Hepatic stellate cell (primary cell): Measurements from ENCODE around the gene GLT8D2.
"Not testable (repeated sequence)": the region's sequence is repeated elsewhere in the genome, so short reads cannot be mapped to it uniquely, and the experiment has no call there.

Experiments
- DNase-seq: peaks from one replicate; pipeline ENCODE4 v3.0.0; 2011; ENCODE audit warnings: low spot score

Gene GLT8D2

GRCh38 chr12:104050436-104050835 is 449 bp upstream of the GLT8D2 start:
- no peak for DNase-seq

GRCh38 chr12:104049278-104049902 is 597 bp downstream of the GLT8D2 start:
- DNase-seq: peak; percentile 43

- DNase-seq: no peak
These were observed 1.2 kb downstream of the GLT8D2 start for GRCh38 chr12:104048811-104049210.

- no peak for DNase-seq
These were observed 1.8 kb downstream of the GLT8D2 start for GRCh38 chr12:104048162-104048561.

- DNase-seq: no peak
These were observed 3.7 kb downstream of the GLT8D2 start for GRCh38 chr12:104046306-104046705.

- no peak for DNase-seq
These were observed 5.8 kb downstream of the GLT8D2 start for GRCh38 chr12:104044158-104044557.

- DNase-seq: no peak
These were observed 7.4 kb downstream of the GLT8D2 start for GRCh38 chr12:104042580-104042979.

- DNase-seq: not testable (repeated sequence)
These were observed 10.2 kb downstream of the GLT8D2 start for GRCh38 chr12:104039769-104040168.

- DNase-seq: not testable (repeated sequence)
These were observed 13.8 kb downstream of the GLT8D2 start for GRCh38 chr12:104036143-104036542.

- not testable (repeated sequence) for DNase-seq
These were observed 19.4 kb downstream of the GLT8D2 start for GRCh38 chr12:104030596-104030995.

GRCh38 chr12:104026841-104027599 is 23.0 kb downstream of the GLT8D2 start:
- no peak for DNase-seq

GRCh38 chr12:104025771-104026170 is 24.2 kb downstream of the GLT8D2 start:
- DNase-seq: no peak

- DNase-seq: no peak
These were observed 25.6 kb downstream of the GLT8D2 start for GRCh38 chr12:104024348-104024747.

- no peak for DNase-seq
These were observed 26.3 kb downstream of the GLT8D2 start for GRCh38 chr12:104023710-104024109.

- no peak for DNase-seq
These were observed 27.2 kb downstream of the GLT8D2 start for GRCh38 chr12:104022786-104023185.

GRCh38 chr12:104021862-104022261 is 28.1 kb downstream of the GLT8D2 start:
- DNase-seq: not testable (repeated sequence)

- DNase-seq: no peak
These were observed 37.7 kb downstream of the GLT8D2 start for GRCh38 chr12:104012331-104012730.

- DNase-seq: peak; percentile 68
These were observed 38.7 kb downstream of the GLT8D2 start for GRCh38 chr12:104011253-104011652.

GRCh38 chr12:104010606-104011169 is 39.3 kb downstream of the GLT8D2 start:
- no peak for DNase-seq

GRCh38 chr12:104010121-104010520 is 39.9 kb downstream of the GLT8D2 start:
- no peak for DNase-seq

- peak; percentile 60 for DNase-seq
These were observed 43.1 kb downstream of the GLT8D2 start for GRCh38 chr12:104006929-104007328.

GRCh38 chr12:104003596-104003995 is 46.4 kb downstream of the GLT8D2 start:
- no peak for DNase-seq

GRCh38 chr12:104002686-104003085 is 47.3 kb downstream of the GLT8D2 start:
- no peak for DNase-seq
